NCI-H2171 (cell line): ENCODE results near the gene AQP2.

Source experiments
- DNase-seq: peaks from one replicate; lab custom pipeline; 2025; lab: John Stamatoyannopoulos, UW

Gene AQP2

DNA sequence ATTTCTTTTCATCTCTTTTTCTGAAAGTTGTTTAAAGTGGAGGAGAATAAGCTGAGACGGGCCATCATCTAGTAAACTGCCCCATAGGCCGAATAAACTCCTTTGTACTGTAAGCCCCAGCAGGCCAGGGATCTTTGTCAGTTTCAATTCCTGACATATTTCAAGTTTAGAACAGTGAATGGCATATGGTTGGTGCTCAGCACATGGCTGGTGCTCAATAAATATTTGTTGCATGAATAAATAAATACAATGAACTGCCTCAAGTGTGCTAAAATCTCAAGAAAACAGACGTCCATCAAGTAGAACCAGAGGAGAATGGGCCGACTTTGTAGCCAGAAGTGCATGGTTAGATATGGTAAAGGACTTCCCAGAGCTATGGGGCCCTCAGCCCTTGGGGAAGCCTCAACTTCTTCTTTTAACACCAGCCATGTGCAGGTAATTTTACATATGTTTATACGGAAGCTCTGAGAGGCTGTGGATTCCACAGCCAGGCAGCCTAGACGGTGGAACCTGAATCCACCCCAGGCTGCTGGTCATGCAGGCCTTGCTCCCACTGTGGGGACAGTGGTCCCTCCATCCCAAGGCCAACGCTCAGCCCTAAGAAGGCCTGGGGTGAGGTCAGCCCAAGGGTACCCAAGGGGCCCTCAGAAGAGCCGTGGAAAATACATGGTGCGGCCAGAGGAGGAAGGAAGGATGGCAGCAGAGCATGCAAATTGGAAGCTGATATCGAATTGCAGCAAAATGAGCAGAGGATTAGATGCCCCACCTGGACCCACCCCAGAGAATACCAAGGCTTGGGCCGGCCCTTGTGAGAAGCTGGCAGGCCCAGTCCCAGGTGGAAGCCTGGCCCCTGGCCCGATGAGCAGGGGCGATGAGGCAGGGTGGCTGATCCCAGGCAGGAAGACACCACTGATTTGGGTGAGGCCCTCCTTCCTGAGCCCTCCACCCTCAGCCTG, 8.7 kb upstream of the AQP2 start:
- no peak for DNase-seq

DNA sequence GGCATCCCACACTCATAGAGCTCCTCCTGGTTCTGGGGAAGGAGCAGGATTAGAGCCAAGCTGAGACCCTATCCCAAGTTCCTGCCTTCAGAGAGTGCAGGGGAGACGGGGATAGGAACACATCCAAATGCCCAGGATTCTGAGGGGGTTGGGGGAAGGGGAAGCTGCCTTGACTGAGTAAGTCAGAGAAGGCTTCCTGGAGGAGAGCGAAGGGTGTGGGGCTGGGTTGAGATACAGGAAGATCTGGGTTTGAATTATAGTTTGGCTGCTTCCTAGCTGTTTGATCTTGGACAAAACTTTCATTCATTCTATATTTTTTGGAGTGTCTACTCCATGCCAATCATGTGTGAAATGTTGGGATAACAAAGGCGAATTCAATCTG, 8.0 kb upstream of the AQP2 start:
- no peak for DNase-seq

DNA sequence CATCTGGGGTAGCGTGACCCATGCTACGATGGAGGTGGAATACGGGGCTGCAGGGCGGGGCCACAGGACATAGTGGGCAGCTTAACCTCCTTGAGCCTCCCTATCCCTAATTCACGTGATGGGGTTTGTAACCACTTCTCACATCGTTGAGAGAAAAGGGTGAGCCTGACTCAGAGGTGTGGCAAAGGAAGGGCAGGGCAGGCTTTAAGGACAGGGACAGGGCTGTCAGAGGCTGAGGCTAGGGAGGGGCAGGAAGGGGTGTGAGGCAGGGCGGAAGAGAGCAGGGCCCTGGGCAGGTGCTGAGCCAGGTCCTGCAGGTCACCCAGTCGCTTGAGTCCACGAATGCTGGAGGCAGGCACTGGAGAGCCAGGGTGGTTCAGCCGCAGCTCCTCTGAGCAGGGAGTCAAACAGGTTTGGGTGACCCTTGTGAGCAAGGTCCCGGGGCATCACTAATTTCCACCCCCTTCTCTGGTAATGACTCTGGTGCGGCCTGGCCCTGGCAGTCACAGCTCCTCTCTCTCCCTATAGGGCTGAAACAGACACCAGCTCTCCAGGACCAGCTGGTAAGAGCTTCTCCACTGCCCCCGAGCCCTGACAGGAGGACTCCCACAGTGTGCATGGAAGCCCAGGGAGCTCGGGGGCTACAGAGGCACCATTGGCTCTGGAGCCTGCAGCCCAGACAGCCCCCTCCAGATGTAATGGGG, 7.5 kb upstream of the AQP2 start:
- DNase-seq: no peak

DNA sequence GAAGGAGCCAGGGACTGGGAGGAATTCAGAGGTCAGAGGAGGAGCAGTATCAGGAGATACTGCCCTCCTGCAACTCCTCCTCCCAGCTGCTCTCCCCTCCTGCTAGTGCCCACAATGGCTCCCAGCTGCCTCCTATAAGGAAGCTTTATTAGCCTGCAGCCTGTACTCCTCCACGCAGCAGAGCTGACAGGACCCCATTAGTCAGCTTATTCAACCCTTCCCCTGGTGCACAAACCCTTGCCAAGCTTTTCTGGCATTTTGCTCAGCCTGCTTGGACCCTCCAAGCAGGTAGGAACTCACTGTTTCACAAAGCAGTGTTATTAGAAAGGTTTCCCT, 6.9 kb upstream of the AQP2 start:
- no peak for DNase-seq

DNA sequence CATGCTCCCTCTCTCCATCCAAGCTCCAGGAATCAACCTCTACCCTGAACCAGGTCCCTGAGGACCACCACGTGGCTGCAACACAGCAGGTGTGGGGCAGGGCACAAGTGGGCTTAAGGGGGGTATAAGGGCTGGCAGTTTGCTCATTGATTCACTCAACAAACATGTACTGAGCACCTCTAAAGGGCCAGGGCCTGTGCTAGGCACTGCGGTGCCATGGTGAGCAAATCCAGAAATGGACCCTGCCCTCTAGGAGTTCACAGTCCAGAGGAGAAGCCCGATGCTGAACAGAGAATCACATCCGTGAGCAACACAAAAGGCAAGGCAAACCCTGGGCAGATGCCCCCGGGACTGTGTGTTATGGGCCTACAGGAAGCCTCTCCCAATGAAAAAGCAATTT, 6.5 kb upstream of the AQP2 start:
- DNase-seq: no peak

DNA sequence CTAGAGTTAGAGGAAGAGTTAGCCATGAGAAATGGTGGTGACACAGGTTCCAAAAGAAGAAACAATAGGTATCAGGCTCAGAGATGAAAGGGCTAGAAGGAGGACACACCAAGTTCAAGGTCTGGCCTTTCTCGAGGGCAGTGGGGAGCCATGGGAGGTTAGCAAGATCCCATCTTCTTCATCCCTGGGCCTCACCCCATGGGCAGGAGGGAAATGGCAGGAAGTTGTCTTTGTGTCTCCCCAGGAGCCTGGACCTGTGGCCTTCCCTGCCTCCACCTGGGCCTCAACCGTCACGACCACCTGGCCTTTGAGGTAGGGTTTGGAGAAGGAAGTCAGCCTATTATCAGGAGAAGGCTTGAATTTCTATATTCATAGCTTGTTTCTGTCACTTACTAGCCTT, 5.8 kb upstream of the AQP2 start:
- no peak for DNase-seq

DNA sequence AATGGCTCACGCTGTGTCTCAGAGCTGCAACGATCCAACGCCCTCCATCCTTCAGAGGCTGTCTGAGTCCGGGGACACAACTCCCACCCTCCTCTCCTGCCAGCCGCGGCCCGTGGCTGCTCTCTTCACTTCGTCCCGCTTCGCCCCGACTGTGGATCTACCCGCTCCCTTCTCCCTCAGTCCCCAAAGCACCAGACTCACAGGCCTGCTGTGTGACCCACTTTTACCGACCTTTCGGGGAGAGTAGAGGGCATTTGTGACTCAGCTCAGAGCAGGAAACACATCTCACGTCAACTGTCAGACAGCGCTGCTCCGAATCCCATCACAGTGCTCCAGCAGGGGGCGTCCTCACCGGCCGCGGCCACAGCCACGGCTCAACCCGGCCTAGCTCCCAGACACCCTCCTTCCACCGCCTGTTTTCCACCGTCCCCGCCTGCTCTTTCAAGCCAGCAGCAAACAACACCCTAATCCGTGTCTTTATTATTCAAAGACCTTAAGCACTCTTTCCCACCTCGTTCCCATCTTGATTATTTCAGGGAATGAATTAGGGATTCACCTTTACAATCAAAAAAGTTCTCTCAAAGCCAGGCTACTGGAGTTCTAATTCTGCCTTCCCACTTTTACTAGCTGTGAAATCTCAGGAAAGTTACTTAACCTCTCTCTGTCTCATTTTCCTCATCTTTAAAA, 5.0 kb upstream of the AQP2 start:
- no peak for DNase-seq

DNA sequence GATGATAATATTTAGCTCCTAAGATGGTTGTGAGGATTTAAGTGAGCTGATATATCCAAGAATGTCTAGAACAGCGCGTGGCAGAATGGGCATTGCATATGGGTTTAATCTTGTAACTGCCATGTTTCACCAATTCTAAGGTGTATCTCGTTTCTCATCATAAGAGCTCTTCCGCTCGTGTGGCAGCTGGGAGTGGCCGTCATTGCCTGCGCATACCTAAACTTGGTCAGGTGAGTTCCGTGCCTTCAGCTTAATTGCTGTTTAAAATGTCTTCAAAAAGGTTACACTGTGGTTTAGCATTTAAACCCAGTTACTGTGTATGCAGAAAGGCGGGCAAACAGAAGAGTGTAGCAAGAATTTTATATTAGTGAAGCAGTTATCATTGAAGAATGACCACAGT, 4.5 kb upstream of the AQP2 start:
- DNase-seq: no peak

DNA sequence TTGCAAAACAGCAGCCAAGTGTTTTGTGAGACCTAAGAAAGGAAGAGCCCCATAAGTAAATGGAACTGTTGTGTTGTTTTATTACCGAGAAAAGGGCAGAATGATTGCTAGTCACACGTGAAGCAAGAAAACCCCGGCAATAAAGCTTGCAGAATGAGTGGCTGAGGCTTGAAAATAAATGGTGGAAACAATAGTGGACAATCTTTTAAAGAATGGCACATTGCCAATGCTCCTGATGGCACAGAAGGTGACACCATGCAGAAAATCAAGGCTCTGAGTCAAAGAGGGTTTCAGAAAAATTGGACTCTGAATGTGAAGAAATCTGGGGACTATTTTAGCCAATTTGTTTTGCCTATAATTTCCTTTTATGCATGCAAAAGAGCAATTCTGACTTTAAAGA, 4.0 kb upstream of the AQP2 start:
- no peak for DNase-seq

DNA sequence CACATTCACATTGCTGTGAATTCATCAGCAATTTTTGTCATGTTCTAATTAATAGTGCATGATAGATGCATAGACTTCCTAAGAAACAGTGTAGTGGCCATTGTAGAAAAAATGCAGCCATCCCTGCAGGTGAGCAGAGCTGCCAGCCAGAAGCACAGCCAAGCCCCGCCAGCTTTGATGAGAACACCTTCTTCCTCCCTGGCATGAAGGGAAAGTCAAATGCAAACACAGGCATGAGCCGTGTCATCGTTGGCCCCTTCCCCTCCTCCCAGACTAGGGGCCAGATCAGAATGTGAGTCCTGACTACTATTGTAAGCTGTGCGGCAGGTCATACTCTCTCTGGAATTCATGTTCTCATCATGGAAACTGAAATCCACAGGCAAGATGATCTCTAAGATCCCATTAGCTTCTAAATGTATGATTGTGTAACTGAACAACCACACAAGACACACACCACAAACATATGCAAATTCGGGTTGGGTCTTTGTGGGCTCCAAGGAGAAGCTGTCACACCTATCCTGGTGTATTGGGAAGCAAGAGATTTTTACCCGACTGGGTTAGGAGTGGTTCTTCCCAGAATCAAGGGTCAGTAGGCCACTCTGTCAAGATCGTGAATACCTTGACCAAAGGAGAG, 2.8 kb upstream of the AQP2 start:
- DNase-seq: no peak

DNA sequence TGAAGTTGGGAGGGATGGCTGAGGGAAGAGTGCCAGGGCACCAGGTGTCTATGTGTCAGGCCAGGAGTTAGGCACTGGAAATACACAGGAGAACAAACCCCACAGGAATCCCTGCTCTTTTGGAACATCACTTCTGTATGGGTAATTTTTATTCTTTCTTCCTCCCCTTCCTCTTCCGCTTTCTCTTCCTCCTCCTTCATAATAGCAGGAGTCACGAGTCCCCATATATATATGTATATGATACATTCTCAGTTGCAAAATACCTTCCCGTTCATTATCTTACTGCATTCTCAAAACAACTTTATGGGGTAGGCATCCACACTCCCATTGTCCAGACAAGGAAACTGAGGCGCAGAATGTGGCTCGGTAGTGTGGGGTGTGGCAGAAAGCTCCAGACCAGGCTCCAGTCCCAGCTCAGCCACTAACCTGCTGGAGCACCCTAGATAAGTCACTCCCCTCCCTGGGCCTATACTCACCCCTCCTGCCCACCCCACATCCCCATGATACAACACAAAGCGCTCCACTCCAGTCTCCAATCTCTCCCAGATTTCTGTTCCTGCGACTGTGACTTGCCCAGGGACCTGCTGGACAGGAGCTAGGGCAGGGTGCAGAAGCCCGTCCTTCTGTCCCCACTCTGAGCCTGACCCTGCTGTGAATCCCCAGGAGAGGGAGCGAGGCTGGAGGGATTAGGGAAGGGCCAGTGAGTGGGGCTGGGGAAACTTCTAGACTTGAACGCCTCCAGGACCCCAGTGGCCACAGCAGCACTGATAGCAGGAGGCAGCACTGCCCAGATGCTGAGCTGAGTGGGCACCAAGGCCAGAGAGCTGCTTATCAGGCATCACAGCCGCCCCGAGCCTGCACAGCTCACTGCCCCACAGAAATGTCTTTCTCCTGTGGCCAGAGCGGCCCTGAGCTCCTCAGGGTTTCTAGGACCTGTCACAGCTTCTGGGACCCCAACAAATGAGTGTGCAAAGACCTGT, 1.4 kb upstream of the AQP2 start:
- no peak for DNase-seq

DNA sequence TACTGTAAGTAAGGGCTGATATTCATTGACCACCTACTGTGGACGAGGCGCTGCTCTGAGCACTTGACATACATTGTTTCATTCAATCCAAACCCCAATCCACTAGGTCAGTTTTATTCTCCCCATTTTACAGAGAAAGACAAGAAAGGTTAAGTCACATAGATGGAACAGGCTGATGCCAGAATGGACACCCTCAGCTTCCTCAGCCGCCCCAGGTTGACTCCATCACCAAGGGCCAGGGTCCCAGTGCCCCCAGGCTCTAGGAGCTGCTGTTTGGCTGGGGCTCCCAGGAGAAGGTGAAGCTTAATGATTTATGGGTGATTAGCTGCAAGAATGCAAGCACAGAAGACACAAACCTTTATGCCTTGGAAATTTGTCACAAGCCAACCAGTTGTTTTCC, 671 bp upstream of the AQP2 start:
- DNase-seq: no peak

DNA sequence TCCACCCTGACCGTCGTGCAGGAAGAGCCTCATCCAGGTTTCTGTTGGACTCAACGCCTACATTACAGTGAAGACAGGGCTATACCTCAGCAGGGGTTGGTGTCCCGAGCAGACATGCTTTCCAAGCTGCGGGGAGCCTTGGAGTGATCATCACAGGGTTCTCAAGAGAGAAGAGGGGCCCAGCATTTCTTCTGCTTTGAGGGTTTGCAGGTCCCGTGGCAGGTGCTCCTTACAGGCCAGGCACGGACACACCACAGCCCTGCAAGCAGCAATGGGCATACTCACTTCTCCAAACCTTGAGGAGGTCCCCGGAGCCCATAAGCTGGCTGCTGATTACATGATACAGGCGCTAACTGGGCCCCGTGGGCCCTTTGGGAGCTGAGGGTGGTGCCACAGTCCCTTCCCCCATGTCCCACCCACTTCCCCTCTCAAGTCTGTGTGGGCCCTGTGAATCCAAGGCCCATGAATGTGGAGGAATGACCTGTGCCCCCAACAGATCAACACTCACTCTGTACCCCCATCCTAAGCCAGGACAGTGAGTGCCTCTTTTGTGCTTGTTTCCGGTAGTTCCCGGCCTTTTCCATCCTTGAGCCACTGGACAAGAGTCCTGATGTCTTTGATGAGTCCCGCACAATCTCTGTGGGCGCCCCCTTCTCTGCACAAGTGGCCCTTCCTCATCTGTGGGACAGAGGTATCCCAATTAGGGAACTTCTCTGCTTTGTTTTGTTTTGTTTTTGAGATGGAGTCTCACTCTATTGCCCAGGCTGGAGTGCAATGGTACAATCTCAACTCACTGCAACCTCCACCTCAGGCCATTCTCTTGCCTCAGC, 1.1 kb downstream of the AQP2 start:
- no peak for DNase-seq

DNA sequence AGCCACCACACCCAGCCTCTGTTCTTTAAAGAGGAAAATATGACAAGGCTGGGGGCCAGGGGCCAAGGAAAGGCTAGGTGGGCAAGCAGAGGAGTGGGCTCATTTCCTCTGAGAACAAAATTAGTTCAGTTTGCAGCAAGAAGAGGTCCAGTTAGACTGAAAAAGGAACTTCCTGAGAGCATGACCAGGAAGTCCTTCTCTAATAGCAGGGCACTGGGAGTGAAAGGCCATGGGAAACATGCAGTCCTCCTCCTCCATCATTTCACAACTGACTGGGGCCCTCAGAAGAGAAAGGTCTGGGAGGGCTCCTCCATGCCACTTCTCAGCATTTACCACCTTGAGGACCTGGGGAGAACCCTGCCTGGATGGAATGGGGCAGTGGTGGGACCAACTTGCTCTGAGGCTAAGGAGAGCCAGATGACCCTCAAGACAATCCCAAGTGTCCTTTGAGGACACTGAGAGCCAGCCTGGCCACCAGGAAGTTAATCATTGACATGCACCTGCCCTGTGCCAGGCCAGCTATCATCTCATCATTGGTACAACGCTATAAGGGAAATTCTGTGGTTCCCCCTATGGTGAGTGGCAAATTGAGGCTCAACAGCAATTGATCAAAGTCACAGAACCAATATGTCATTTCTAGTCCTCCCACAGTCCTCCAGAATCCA, 2.0 kb downstream of the AQP2 start:
- DNase-seq: no peak

DNA sequence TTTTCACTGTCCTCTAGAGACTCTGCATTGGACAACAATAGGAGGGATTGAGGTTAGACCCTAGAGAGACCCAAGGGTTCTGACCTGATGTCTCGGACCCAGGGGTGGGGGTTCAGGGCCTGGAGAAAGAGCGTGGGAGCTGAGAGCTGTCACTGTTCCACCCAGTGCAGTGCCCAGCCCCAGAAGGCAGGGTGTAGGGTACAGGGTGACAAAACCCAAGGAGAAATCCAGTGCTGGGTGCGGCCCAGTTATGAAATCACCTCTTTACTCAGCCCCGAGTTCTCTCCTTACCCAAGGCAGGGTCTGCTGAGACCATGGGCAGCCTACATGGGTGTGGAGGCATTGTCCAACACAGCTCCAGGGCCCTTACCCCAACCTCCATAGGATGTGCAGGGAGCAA, 2.6 kb downstream of the AQP2 start:
- DNase-seq: no peak

DNA sequence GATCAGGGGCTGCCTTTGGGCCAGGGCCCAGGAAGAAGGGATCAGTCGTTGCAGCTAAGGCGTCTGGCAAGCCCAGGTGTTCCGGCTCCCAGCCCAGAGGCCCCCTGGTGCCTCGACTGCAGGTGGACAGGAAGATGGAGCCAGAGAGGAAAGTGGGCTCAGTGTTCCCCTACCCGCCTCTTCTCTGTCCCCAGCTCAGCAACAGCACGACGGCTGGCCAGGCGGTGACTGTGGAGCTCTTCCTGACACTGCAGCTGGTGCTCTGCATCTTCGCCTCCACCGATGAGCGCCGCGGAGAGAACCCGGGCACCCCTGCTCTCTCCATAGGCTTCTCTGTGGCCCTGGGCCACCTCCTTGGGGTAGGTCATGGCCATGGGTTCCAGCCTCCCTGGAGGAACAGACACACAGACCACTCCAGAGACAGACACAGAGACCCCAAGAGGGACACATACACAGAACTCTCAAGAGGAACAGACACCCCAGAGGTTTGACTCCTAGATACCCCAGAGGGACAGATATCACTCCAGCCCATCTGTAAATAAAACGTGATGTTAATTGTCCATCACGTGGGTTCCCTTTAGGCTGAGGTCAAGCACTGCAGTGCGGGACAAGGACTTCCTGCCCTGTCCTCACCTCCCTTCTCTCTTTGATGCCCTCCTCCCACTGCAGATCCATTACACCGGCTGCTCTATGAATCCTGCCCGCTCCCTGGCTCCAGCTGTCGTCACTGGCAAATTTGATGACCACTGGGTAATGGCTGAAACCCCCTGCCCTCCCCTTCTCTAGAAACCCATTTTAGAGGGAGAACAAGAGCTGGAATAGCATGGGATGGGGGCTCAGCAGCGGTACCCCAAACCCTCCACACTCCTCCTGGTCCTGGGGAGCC, 3.7 kb downstream of the AQP2 start:
- no peak for DNase-seq

DNA sequence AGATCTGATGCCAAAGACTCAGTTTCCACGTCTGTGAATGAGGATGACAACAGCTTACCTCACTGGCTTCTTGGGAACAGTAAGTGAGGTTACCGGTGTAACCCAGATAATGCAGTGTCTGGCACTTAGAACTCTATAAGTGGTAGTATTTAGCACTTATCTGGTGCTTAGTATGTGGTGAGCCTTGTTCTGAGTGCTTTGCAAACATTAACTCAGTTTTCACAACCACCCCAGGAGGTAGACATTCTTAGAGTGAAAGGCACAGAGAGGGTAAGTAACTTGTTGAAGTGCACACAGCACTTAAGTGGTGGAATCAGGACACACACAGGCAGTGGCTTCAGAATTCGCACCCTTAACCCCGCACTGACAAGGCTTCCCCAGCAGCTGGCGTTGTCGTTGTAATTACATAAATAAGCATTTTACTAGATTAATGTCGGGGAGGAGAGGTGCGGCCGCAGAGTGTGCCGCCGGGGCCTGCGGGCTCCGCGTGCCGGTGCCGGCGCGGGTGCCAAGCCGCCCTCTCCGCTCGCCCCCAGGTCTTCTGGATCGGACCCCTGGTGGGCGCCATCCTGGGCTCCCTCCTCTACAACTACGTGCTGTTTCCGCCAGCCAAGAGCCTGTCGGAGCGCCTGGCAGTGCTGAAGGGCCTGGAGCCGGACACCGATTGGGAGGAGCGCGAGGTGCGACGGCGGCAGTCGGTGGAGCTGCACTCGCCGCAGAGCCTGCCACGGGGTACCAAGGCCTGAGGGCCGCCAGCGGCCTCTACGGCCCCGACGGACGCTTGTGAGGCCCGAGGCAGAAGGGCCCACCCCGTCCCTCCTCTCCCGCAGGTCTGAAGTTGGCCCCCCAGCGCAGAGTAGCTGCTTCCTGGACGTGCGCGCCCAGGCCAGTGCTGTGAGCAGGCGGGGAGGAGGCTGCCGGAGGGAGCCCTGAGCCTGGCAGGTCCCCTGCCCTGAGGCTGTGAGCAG, 4.6 kb downstream of the AQP2 start:
- no peak for DNase-seq
